Measurements from ENCODE around the gene BDH1.
"Not testable (repeated sequence)": the region's sequence is repeated elsewhere in the genome, so short reads cannot be mapped to it uniquely, and the experiment has no call there.

BDH1 gene, protein sequence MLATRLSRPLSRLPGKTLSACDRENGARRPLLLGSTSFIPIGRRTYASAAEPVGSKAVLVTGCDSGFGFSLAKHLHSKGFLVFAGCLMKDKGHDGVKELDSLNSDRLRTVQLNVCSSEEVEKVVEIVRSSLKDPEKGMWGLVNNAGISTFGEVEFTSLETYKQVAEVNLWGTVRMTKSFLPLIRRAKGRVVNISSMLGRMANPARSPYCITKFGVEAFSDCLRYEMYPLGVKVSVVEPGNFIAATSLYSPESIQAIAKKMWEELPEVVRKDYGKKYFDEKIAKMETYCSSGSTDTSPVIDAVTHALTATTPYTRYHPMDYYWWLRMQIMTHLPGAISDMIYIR

DNA sequence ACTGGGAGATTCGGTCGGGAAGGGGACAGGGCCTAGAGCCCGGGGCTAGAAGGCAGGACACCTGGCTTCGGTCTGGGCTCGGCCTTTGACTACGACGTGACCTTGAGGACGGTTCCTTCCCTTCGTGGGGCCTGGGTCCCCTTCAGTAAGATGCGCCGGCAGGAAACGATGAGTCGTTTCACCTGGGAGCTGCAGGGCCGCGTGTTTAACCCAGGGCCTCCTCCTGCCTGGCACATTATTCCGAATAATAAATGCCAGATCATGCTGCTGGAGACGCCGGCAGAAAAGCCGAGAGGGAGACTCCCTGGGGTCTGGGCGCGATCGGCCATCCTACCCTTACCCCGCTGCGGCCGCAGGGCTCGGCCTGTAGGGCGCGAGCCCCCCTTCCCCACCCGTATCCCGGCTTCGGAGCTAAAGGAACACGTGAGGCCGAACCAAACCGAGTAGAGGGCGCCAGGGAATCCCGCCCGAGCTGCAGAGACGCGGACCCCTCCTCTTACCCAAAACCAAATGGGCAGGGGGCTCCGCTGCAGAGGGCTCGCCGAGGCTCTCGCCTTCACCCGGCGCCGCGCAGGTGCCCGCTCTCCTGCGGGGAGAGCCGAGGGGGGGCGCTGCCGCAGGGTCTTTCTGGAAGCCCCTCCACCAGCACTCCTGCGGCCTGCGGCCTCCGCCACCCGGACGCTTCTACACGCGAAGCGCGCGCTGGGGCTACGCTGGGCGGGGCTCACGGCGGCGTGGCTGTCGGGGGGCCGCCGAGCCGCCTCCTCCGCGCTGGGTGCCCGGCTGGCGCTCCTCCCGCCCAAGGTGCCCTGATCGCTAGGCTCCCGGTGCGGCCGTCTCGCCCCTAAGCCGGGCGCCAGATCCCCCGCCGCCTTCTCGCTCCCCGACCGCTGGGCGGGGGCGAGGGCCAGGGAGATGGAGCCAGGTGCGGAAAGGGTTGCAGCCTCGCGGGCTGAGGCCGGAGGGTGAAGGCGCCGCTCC, at the start of gene BDH1:
Gene BDH1, minus strand, starts transcription at position 688 of the 981 bp plus-strand sequence. CDS start 9,525 bp downstream, outside the sequence.
- no peak for DNase-seq (ENCODE audit: low spot score)

DNA sequence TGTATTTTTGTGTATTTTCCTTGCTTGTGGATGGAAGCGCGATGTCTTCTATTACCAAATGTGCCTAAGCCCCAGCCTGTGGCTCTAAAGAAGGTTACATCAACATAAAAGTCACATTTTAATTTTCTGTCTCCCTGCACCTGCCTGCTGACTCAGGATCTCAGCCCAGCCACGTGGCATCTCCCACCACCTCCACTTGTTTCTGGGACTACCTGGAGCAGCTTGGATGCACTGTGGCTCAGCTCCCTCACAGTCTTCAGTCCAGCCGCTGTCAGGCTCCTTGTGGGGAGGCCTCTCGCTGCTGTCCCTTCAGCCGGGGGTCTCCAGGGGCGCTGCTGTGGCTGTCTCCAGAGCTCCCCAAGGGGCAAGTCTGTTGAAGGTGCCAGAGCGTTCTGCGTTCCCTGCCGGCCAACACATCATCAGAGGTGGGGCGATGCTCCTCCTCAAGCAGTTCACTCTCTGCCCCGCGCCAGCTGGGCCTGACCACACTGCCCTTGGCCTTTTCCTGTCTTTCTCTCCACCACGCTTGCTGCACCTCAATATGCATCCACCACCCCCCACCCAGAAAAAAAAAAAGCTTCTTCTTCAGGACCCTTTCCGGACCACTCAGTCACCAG, 47.7 kb upstream of the BDH1 start:
- DNase-seq (ENCODE audit: low spot score), result no peak

DNA sequence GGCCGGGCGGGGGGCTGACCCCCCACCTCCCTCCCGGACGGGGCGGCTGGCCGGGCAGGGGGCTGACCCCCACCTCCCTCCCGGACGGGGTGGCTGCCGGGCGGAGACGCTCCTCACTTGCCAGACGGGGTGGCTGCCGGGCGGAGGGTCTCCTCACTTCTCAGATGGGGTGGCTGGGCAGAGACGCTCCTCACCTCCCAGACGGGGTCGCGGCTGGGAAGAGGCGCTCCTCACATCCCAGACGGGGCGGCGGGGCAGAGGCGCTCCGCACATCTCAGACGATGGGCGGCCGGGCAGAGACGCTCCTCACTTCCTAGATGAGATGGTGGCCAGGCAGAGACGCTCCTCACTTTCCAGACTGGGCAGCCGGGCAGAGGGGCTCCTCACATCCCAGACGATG, 46.6 kb upstream of the BDH1 start:
- not testable (repeated sequence) for DNase-seq (ENCODE audit: low spot score)

DNA sequence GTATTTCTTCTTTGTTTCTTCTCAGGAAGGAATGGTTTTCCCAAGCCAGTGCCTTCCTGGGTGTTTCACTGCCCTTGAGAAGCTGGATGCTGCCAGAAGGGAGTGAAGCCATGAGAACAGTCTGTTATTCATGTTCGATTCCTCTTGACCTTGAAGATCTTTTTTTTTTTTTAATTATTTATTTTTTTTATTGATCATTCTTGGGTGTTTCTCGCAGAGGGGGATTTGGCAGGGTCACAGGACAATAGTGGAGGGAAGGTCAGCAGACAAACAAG, 45.7 kb upstream of the BDH1 start:
- DNase-seq (ENCODE audit: low spot score), result not testable (repeated sequence)

DNA sequence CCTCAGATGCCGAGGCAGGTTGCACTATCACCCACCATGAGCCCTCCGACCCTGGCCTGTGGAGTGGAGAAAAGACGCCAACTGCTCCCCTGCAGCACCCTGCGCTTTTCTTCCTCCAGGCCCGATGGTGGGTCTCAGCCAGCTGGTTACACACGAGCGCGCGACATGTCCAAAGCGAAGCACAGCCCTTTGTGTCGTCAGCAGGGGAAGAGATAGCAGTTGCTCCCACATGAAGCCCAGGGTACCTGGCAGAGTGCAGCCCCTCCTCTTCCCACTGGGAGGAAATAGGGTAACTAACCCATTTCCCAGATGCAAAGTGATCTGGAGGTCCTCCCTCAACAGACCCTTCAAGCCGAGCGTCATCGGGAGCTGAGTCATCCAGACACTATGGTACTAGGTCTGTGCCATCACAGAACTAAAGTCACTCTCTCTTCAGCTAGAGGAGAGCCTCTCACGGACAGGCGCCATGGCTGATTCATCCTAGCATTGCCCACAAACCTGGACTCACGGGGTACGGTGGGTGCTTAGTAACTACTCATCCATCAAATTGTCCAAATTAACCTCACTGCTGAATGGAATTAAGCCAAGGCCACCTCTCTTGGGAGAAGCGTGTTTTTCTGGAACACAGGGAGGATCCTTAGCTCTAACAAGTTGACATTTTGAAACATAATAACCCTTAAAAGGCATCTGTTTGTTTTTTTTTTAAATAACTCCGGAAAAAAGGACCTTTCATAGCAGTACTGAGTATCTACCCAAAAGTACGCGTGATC, 45.2 kb upstream of the BDH1 start:
- peak; percentile 60 for DNase-seq (ENCODE audit: low spot score)

DNA sequence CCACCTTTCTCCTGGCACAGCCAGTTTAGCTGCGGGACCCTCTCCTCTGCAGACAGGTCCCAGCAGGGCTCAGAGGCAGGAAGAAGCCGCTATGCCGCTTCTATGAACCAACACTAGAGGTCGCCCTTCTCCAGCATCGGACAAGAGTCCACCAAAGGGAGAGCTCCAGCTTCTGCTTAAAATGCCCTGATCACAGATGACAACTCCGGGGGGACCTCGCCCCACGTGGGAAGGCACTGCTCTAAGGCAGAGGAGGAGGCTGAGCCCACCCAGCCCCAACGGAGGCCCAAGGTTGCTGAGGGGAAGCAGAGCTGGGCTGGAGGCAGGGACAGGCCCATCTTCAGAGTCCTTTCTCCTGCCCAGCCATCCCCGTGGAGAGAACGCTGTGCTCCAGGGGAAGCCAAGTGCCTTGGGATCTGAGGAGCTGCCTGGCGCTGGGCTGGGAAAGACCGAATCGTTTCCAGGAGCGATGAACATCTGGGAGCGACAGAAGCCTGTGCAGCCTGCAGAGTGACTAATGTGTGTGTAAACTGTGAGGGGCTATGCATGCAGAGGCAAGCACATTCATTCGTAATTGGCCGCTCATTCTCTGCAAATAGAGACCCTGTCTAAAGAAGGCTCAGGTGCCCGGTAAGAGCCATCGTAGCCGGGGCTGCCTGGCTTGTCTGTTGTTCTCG, 43.5 kb upstream of the BDH1 start:
- DNase-seq (ENCODE audit: low spot score), result peak; percentile 88

DNA sequence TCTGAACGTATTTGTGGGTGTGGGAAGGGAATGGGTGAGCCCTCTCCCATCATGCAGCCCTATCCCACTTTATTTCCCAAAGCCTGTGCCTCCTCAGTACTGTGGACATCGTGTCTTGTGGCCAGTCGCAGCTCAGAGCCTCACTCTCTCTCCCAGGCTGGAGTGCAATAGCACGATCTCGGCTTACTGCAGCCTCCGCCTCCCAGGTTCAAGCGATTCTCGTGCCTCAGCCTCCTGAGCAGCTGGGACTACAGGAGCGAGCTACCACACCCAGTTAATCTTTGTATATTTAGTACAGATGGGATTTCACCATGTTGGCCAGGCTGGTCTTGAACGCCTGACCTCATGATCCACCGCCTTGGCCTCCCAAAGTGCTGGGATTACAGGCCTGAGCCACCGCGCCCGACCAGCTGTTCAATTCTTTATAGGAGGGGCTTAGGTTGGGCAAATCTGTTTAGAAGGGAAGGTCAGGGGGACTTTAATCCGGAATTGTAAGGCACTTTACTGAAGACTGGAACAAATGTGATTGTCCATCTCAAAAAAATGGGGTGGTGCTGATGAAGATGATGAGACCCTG, 42.7 kb upstream of the BDH1 start:
- DNase-seq (ENCODE audit: low spot score), result no peak

DNA sequence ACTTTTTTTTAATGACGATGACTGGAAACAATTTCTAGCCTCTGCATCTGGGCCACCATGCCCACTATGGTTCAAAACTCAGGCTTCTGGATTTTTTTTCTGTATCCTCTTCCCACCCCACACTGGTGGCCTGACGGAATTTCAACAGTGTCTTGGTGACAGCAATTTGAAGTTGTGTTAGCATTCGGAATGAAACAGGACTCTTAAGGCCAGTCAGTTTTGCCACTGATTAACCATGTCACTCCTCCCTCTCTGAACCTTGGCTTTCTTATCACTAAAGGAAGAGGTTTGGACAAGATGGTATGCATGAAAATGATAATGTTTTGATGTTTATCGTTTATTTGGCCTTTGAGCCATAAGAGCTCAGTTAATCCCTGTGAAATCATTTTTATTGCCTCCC, 41.6 kb upstream of the BDH1 start:
- no peak for DNase-seq (ENCODE audit: low spot score)

DNA sequence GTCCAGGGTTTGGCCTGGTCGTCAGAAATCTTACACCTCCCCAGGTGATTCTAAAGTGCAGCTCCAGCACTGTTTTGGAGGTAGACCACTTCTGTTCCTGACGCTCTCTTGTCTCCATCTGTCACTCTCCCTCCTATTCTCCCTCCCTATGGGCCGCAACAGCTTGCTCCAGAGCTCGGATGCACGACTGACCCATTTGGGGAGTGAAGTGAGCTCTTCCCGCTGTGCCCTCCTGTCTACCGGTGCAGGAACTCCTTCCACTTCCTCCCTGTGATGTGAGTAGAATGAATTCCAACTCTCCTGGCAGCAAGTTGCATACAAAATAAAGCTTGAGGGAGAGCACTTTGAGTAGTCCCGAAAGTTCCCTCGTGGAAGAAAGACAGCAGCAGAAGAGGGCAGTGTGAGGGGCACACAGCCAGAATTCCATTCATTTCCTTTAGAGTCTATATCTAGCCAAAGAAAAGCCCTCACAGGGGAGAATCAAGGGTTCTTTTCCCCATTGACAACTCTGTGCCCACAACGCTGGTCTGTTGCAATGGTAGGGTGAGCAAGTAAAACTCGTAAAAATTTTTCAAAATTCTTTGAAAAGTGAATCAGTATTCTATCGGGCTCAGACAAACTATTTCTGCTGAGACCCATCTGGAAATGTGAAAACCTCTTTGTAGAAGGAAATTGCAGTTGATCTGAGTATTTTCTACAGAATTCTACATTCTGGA, 39.9 kb upstream of the BDH1 start:
- DNase-seq (ENCODE audit: low spot score), result no peak

DNA sequence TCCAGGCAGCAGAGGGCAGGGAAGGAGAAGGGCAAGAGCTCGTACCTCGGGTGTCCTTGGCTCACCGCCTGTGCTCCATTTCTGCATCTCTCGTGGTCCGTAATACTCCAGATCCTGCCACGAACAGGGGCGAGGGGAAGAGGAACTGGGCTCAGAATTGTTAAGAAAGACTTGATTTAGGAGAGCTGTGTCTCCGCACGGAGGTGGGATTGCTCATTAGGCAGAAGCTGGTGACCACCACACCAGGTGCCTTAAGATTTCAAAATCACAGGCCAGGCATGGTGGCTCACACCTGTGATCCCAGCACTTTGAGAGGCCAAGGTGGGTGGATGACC, 37.2 kb upstream of the BDH1 start:
- no peak for DNase-seq (ENCODE audit: low spot score)

DNA sequence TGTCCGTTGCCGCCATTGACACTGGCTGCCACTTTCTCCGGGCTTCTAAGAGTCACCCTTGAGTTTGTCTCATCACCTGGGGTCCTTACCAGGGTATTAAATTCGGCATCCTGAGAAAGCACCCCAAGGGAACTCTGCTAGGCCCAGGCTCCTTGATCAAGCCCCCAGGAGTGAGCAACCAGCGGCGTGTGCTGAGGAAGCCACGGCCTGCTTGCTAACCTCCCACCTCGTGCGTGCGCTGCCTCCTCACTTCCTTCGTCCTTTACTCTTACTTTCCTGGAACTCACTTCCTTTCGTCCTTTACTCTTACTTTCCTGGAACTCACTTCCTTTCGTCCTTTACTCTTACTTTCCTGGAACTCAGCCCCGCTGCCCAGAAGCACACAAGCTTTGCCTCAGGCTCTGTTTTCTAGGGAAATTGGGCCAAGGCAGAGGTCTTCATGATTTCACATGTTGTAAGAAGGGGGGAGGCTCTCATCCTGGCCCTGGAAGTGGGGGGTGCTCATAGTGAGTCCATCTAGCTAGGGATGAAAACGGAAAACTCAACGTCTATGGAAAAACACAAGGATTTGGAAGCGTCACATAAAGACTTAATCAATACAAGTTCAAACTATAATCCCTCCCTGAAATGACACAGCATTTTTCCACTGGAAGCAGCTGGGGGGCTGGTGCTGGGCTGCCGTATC, 36.7 kb upstream of the BDH1 start:
- DNase-seq (ENCODE audit: low spot score), result no peak

DNA sequence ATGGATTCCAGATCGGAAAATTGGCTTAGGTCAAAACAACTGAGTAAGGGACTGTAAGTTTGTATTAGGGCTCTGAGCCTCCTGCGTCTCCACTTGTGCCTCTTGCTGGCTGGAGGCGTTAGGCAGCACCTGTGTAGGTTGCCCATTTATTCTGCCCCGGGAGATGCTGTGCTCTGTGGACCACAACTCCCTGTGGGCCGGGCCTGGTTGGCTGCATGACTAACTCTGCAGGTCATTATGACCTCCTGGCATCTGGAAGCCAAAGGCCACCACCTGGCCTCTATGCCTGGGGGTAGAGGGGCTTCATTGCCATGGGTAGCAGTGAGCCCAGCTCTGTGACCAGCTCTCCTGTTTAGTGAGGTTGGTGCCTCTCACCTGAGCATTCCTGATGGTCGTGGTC, 36.0 kb upstream of the BDH1 start:
- DNase-seq (ENCODE audit: low spot score), result no peak

DNA sequence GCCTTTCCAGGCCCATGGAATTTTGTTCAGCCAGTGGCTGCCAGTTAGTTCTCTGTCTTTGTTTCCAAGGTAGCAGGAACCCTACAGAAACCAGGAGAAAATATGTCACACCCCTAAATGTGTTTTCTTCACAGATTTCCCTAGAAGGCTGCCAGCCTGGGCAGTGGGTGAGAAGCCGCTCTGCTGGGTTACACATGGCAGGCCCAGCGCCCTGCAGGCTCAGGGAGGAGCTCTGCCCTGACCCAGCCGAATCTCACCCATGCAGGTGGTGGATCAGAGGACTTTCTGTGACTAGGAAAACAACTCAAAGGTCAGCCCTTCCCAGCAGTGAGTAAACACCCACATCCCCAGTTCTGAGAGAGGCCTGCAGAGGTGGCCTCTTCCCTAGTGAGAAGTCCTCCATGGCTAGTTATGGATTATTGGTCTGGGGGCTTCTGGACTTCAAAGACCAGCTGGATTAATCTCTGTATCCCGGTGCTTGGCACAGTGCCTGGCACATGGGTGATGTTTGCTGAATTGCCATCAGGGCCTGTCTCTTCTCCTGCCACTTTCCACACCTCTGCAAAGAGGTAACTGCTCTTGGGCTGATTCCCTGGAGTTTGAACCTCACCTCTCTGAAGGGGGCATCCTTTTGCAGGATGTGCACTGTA, 34.7 kb upstream of the BDH1 start:
- DNase-seq (ENCODE audit: low spot score), result no peak

DNA sequence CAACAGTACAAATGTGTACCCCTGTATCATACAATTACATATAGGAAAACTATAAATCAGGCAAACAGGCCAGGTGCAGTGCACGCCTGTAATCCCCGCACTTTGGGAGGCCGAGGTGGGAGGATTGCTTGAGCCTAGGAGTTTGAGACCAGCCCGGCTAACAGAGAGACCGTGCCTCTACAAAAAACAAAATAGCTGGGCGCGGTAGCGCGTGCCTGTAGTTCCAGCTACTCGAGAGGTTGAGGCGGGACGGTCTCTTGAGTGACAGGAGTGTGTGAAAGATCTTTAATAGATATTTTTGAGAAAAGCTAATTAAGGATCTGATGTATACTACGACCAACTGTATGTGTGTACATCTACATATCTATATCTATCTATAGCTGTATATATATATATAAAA, 33.8 kb upstream of the BDH1 start:
- DNase-seq (ENCODE audit: low spot score), result no peak

DNA sequence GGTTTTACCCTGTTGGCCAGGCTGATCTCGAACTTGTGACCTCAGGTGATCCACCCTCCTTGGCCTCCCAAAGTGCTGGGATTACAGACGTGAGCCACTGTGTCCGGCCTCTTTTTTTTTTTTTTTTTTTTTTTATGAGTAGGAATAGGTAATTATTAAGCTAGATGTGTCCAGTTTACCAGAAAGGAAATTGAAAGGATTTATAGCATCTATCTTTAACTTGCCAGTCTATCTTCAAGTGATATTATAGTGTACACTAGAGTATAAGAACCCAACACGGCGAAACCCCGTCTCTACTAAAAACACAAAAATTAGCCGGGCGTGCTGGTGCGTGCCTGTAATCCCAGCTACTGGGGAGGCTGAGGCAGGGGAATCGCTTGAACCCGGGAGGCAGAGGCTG, 31.0 kb upstream of the BDH1 start:
- not testable (repeated sequence) for DNase-seq (ENCODE audit: low spot score)

DNA sequence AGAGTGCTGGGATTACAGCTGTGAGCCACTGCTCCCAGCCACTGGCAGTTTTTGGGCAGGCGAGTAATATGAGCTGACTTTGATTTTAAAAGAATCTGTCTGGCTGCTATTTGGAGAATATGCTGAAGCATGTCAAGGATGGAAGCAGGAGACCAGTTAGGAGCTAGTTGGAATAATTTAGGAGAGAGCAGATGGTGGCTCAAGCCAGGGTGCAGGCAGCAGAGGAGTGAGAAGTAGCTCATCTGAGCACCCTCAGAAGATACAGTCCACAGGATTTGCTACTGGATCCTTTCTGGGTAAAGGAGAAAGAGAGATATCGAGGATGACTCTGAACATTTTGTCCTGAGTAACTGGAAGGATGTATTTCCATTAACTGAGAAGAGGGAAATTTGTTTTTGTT, 30.4 kb upstream of the BDH1 start:
- DNase-seq (ENCODE audit: low spot score), result no peak

DNA sequence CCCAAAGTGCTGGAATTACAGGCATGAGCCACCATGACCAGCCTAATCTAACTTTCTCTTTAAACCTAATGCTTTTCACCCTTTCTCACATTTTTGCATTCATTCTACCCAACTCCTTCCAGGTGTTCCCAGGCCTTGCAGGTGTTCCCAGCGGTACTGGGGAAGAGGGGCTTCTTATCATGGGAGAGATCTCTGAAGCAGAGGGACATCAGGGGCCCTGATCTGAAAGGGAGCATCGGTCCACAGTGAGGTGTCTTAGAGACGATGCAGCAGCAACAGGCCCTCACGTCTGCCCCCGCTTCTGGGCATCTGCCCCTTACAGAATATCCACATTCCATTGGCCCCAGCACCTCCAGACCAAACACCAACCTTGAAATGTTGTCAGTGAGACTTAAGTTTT, 29.0 kb upstream of the BDH1 start:
- DNase-seq (ENCODE audit: low spot score), result no peak

DNA sequence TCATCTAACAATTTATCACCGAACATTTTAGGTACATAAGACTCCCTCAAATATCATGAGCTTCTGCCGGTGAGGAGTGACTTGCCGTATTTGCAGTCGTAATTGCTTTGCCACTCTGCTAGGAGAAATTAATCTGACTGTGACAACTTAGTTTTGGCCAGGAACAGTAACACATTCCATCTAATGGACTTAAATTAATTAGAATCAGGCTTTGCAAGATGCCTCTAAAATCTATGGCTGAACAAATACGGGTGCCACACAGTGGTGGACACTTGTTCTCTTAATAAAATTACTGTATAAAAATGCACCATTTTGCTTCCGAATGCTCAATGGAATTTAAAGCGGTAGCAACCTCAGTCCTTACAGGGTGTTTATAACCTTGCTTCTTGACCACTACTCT, 27.6 kb upstream of the BDH1 start:
- DNase-seq (ENCODE audit: low spot score), result no peak

DNA sequence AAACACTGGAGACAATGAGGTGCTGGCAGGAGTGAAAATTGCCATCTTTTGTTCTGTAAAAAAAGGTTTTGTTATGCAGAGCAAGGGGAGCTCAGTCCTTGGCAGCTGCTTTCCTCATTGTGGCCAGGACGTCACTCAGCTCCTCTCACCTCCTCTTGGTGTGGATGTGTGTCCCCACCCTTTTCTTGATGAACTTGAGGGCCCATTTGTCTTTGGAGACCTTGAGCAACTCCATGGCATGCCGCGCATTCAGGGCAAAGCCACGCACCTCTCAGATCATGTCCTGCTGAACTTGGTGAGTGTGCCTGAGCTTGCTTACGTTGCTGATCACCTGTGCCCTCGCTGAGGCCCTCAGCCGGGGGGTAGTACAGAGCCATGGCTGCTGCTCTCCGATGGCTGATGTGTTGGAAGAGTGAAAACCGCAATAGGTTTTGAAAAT, 24.5 kb upstream of the BDH1 start:
- DNase-seq (ENCODE audit: low spot score), result no peak

DNA sequence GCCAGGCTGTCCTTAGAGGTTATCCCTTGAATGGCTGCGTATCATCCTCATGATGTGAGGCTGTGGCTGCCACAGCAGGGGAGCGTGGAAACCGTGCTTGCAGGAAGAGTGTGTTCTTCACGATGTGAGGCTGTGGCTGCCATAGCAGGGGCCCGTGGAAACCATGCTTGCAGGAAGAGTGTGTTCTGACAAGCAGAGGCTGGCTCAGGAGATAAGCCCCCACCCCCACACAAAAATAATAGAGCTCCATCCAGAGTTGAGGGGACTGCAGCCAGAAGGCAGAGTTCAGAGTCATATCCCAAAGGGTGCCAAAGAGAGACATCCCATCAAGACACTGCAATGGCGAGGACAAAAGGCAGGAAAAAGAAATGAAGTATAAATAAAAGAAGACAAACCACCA, 22.6 kb upstream of the BDH1 start:
- DNase-seq (ENCODE audit: low spot score), result no peak

Data from hepatic stellate cell (primary cell).